HFF-Myc (cell line): Measurements from ENCODE around the gene CER1.

Source experiments
- DNase-seq: peaks from one replicate; pipeline ENCODE4 v3.0.0-alpha.2; 2011; ENCODE audit warnings: low read depth; ENCODE audit errors: extremely low read depth
- H3K4me3 ChIP-seq: replicated peaks from 2 replicates; pipeline ENCODE4 v1.5.1; 2011; ENCODE audit warnings: low read depth, mild to moderate bottlenecking, control low read depth, low read length
- CTCF ChIP-seq: IDR thresholded peaks from 2 replicates; pipeline ENCODE4 v1.5.1; 2012; ENCODE audit warnings: mild to moderate bottlenecking, low read depth, low read length, control low read depth; ENCODE audit errors: missing control alignments

CER1 gene

GRCh38 chr9:14747111-14747510 is 24.6 kb upstream of the CER1 start:
- no peak overlapping the region for H3K4me3 ChIP-seq
- TF ChIP-seq CTCF = no peak
- DNase-seq = no peak

GRCh38 chr9:14746626-14747025 is 24.1 kb upstream of the CER1 start:
- TF ChIP-seq CTCF = no peak
- DNase-seq = no peak
- no peak overlapping the region for H3K4me3 ChIP-seq

GRCh38 chr9:14744768-14745167 is 22.2 kb upstream of the CER1 start:
- no peak for DNase-seq
- TF ChIP-seq CTCF = no peak

GRCh38 chr9:14741369-14741768 is 18.8 kb upstream of the CER1 start:
- no peak for TF ChIP-seq CTCF
- no peak for DNase-seq
- H3K4me3 ChIP-seq = no peak overlapping the region

More at GRCh38 chr9:14744768-14745167, 22.2 kb upstream of the CER1 start:
- no peak overlapping the region for H3K4me3 ChIP-seq

GRCh38 chr9:14733133-14733532 is 10.6 kb upstream of the CER1 start:
- no peak for TF ChIP-seq CTCF
- no peak for DNase-seq
- H3K4me3 ChIP-seq = no peak overlapping the region

- TF ChIP-seq CTCF = no peak
- no peak for DNase-seq
- H3K4me3 ChIP-seq = no peak overlapping the region
These were observed 8.9 kb upstream of the CER1 start for GRCh38 chr9:14731294-14731981.

GRCh38 chr9:14730461-14730898 is 7.9 kb upstream of the CER1 start:
- peak; percentile 25 for DNase-seq
- TF ChIP-seq CTCF = no peak
- no peak overlapping the region for H3K4me3 ChIP-seq
